ENCODE results near the gene MARS1. TPM values are rescaled to one million over a fixed set of nuclear protein-coding genes. Genes with fewer than 3 reads are reported as not detected.

Gene MARS1
- total RNA-seq, 1 donor from 2014 or later: 78.0 TPM

- intact Hi-C loops (cut with DNase I): loop anchor here (2.0 kb wide), 1 partner anchor 29 kb away; the partner anchor contains the start of gene MARS1
- Histone ChIP-seq H3K27ac (peak within 1 kb of the TSS; percentile 59 to 87), H3K27me3 (no peaks in the 10 kb centered on the region), H3K36me3 (no peaks in the 10 kb centered on the region), H3K4me1 (peaks cover 3 to 30% of the 10 kb centered on the region in 2 donors), H3K4me3 (peak within 1 kb of the TSS; percentile 71 to 89), H3K9me3 (no peaks in the 10 kb centered on the region)
- TF ChIP-seq, protein P1, sequence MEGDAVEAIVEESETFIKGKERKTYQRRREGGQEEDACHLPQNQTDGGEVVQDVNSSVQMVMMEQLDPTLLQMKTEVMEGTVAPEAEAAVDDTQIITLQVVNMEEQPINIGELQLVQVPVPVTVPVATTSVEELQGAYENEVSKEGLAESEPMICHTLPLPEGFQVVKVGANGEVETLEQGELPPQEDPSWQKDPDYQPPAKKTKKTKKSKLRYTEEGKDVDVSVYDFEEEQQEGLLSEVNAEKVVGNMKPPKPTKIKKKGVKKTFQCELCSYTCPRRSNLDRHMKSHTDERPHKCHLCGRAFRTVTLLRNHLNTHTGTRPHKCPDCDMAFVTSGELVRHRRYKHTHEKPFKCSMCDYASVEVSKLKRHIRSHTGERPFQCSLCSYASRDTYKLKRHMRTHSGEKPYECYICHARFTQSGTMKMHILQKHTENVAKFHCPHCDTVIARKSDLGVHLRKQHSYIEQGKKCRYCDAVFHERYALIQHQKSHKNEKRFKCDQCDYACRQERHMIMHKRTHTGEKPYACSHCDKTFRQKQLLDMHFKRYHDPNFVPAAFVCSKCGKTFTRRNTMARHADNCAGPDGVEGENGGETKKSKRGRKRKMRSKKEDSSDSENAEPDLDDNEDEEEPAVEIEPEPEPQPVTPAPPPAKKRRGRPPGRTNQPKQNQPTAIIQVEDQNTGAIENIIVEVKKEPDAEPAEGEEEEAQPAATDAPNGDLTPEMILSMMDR (IDR thresholded peaks at IDR 0.05): no peak
- DNase-seq (ENCODE audit: low spot score in 2 of 2): no peak
Measured at GRCh38 chr12:57459750-57460467, 28.0 kb upstream of the MARS1 start, which contains the start of gene GLI1. TSS of gene GLI1 (plus strand) at chr12:57459785. CDS start at chr12:57463692, 3,907 bp downstream.

DNA sequence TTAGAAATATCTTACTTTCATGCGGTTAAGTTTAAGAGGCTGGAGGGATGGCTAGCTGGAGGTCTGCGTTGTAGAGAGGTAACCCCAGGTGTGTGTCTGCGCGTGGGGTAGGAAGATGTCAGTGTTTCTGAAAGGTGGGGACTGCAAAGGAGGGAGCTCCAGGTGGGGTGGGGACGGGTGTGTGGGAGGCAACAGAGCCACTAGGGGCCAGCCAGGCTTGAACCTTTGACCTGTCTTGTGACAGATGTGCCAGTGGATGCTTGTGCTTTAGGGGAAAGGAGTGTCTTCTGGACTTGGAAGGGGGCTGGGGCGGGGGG, 27.4 kb upstream of the MARS1 start:
- H3K9me3 ChIP-seq: no peaks in the 10 kb centered on the region

DNA sequence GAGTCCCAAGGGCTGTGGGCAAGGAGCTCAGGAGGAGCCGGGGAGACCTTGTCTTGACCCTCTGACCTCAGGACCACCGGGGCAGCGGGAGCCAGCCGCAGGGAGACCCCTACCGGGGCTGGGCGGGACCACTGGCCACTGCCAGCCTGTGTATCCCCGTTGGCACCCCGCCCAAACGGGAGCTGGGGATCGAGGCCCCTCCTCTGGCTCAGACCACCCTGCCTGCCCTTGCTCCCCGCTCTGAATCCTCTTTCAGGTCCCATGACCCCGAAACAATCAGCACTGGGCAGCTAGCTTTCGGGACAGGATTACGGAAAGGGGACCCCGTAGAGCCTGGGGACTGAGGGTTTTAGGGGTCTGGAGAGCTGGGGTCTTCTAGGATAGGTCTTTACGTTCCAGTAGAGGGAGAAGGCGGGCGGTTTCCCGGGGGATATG, 27.0 kb upstream of the MARS1 start:
- Histone ChIP-seq H3K27ac (peak overlapping the region; percentile 32 to 87), H3K27me3 (no peaks in the 10 kb centered on the region)
- intact Hi-C loops (cut with DNase I): loop anchor here (1.0 to 2.0 kb wide), 2 partner anchors 28 to 59 kb away; partner anchors contain the start of genes DDIT3 and MARS1

More for the DNA sequence above, 27.4 kb upstream of the MARS1 start:
- H3K4me3 ChIP-seq: peak overlapping the region; percentile 71 to 89
- peaks cover 3 to 30% of the 10 kb centered on the region in 2 donors for H3K4me1 ChIP-seq
- H3K27ac ChIP-seq: peak overlapping the region; percentile 59 to 87
- DNase-seq (ENCODE audit: low spot score in 2 of 2): no peak
- no peaks in the 10 kb centered on the region for H3K36me3 ChIP-seq
- H3K27me3 ChIP-seq: no peaks in the 10 kb centered on the region
- TF ChIP-seq, protein P1 (IDR thresholded peaks at IDR 0.05): no peak
- intact Hi-C loops (cut with DNase I): loop anchor here (2.0 kb wide), 1 partner anchor 28 kb away; the partner anchor contains the start of gene MARS1

GRCh38 chr12:57461276-57461916, 26.5 kb upstream of the MARS1 start:
- Histone ChIP-seq H3K4me1 (peaks cover 3 to 30% of the 10 kb centered on the region in 2 donors), H3K27me3 (no peaks in the 10 kb centered on the region), H3K36me3 (no peaks in the 10 kb centered on the region), H3K9me3 (no peaks in the 10 kb centered on the region), H3K4me3 (peak overlapping the region; percentile 71 to 89), H3K27ac (peak overlapping the region; percentile 76 to 87)
- intact Hi-C loops (cut with DNase I): loop anchor here (1.0 to 2.0 kb wide), 2 partner anchors 27 to 59 kb away; partner anchors contain the start of genes DDIT3 and MARS1
- TF ChIP-seq, protein P1 (IDR thresholded peaks at IDR 0.05): no peak
- DNase-seq (ENCODE audit: low spot score in 2 of 2): peak in 1 of 2 donors; percentile 90

More for the DNA sequence above, 27.0 kb upstream of the MARS1 start:
- H3K4me1 ChIP-seq: peaks cover 3 to 30% of the 10 kb centered on the region in 2 donors
- DNase-seq (ENCODE audit: low spot score in 2 of 2): no peak
- no peaks in the 10 kb centered on the region for H3K36me3 ChIP-seq
- TF ChIP-seq, protein P1 (IDR thresholded peaks at IDR 0.05): no peak
- peak overlapping the region; percentile 71 to 89 for H3K4me3 ChIP-seq
- no peaks in the 10 kb centered on the region for H3K9me3 ChIP-seq

- Histone ChIP-seq H3K4me3 (peak overlapping the region; percentile 71 to 89), H3K27ac (peak overlapping the region; percentile 76 to 87), H3K36me3 (no peaks in the 10 kb centered on the region), H3K9me3 (no peaks in the 10 kb centered on the region), H3K27me3 (no peaks in the 10 kb centered on the region), H3K4me1 (peaks cover 3 to 30% of the 10 kb centered on the region in 2 donors)
- DNase-seq (ENCODE audit: low spot score in 2 of 2): no peak
- TF ChIP-seq, protein P1 (IDR thresholded peaks at IDR 0.05): no peak
- intact Hi-C loops (cut with DNase I): loop anchor here (1.0 to 2.0 kb wide), 2 partner anchors 27 to 58 kb away; partner anchors contain the start of genes DDIT3 and MARS1
Measured at GRCh38 chr12:57461917-57462250, 26.0 kb upstream of the MARS1 start.
